Astrocyte (in vitro differentiated cells and primary cell): ENCODE measurements around the gene OLFM3. TPM values are rescaled to one million over a fixed set of nuclear protein-coding genes. Genes with fewer than 3 reads are reported as not detected.
A peak's percentile ranks its signal among the peaks of the same experiment; 100 is the strongest.

Experiments
- DNase-seq: peaks from one replicate; pipeline ENCODE4 v3.0.0-alpha.2; 2010; ENCODE audit warnings: low read depth
- FAIRE-seq: peaks from 2 replicates; lab custom pipeline; 2011; peaks lifted over from hg19 to GRCh38; lab: Jason Lieb, UNC
- H2AFZ ChIP-seq: 2 replicates; pipeline ENCODE4 v1.6.0; 2012; ENCODE audit warnings: low read depth, low read length, inconsistent platforms
- H3K27ac ChIP-seq: 2 replicates; pipeline ENCODE4 v1.5.1; 2011; ENCODE audit warnings: low read depth, low read length, inconsistent platforms
- H3K27me3 ChIP-seq: 2 replicates; pipeline ENCODE4 v1.6.0; 2011; ENCODE audit warnings: low read length, inconsistent platforms; ENCODE audit not compliant: insufficient read depth
- H3K36me3 ChIP-seq: 2 replicates; pipeline ENCODE4 v1.5.1; 2011; ENCODE audit warnings: low read length, inconsistent platforms; ENCODE audit not compliant: insufficient read depth
- H3K4me1 ChIP-seq: 2 replicates; pipeline ENCODE4 v1.5.1; 2011; ENCODE audit warnings: low read length, inconsistent platforms; ENCODE audit not compliant: insufficient read depth
- H3K4me2 ChIP-seq: 2 replicates; pipeline ENCODE4 v1.6.0; 2012; ENCODE audit warnings: low read length, inconsistent platforms
- H3K4me3 ChIP-seq: 2 replicates; pipeline ENCODE4 v1.5.1; 2011; ENCODE audit warnings: low read depth, mild to moderate bottlenecking, low read length, inconsistent platforms; ENCODE audit not compliant: insufficient read depth
- H3K79me2 ChIP-seq: 2 replicates; pipeline ENCODE4 v1.6.0; 2012; ENCODE audit warnings: mild to moderate bottlenecking, low read length, inconsistent platforms; ENCODE audit not compliant: insufficient read depth
- H3K9ac ChIP-seq: 2 replicates; pipeline ENCODE4 v1.6.0; 2012; ENCODE audit warnings: mild to moderate bottlenecking, low read length, inconsistent platforms
- H3K9me3 ChIP-seq: 2 replicates; pipeline ENCODE4 v1.5.1; 2012; ENCODE audit warnings: low read depth, mild to moderate bottlenecking, low read length, inconsistent platforms; ENCODE audit not compliant: insufficient read depth
- H4K20me1 ChIP-seq: 2 replicates; pipeline ENCODE4 v1.6.0; 2012; ENCODE audit warnings: low read length, inconsistent platforms; ENCODE audit not compliant: insufficient read depth
- H3K27ac Mint-ChIP-seq: one replicate; pipeline ENCODE4 v1.8.0; 2021; ENCODE audit warnings: mild to moderate bottlenecking, mixed read lengths; ENCODE audit not compliant: unreplicated experiment
- H3K27me3 Mint-ChIP-seq: one replicate; pipeline ENCODE4 v1.8.0; 2021; ENCODE audit warnings: low read depth, mixed read lengths; ENCODE audit not compliant: unreplicated experiment
- H3K36me3 Mint-ChIP-seq: one replicate; pipeline ENCODE4 v1.8.0; 2021; ENCODE audit warnings: low read depth, mixed read lengths; ENCODE audit not compliant: unreplicated experiment
- H3K4me1 Mint-ChIP-seq: one replicate; pipeline ENCODE4 v1.8.0; 2021; ENCODE audit warnings: low read depth, mixed read lengths; ENCODE audit not compliant: unreplicated experiment
- H3K4me3 Mint-ChIP-seq: one replicate; pipeline ENCODE4 v1.8.0; 2021; ENCODE audit warnings: mild to moderate bottlenecking, moderate library complexity, mixed read lengths; ENCODE audit not compliant: unreplicated experiment
- H3K9me3 Mint-ChIP-seq: one replicate; pipeline ENCODE4 v1.8.0; 2021; ENCODE audit warnings: mild to moderate bottlenecking, mixed read lengths; ENCODE audit not compliant: unreplicated experiment
- CTCF ChIP-seq: IDR thresholded peaks from 2 replicates; pipeline ENCODE4 v1.5.1; 2011; ENCODE audit warnings: low read depth, mild to moderate bottlenecking, inconsistent platforms, low read length, moderate library complexity; ENCODE audit not compliant: insufficient read depth
- EZH2 ChIP-seq: IDR thresholded peaks from 2 replicates; pipeline ENCODE4 v1.6.1; 2012; ENCODE audit warnings: mild to moderate bottlenecking, low read length, inconsistent platforms; ENCODE audit not compliant: insufficient read depth
- total RNA-seq: library from RNA; stranded (reverse); gene quantifications from 2 replicates; pipeline ENCODE4 v1.2.1, GENCODE V29; 2021

Gene OLFM3
- total RNA-seq, 1 donor from 2014 or later = 0.11 TPM

GRCh38 chr1:101826416-101826815 lies 170.3 kb downstream of the OLFM3 start:
- no peak overlapping the region for H3K27ac Mint-ChIP-seq
- H3K9me3 Mint-ChIP-seq = no peaks in the 10 kb centered on the region
- H3K4me1 ChIP-seq = no peaks in the 10 kb centered on the region
- no peak overlapping the region for H3K4me2 ChIP-seq
- no peaks in the 10 kb centered on the region for H3K9me3 ChIP-seq
- no peak overlapping the region for H3K4me3 ChIP-seq
- no peaks in the 10 kb centered on the region for H3K79me2 ChIP-seq
- no peak overlapping the region for H3K9ac ChIP-seq
- no peak overlapping the region for H3K27ac ChIP-seq
- FAIRE-seq (no peak), DNase-seq (no peak)
- no peaks in the 10 kb centered on the region for H3K4me1 Mint-ChIP-seq
- no peaks in the 10 kb centered on the region for H3K27me3 ChIP-seq
- no peaks in the 10 kb centered on the region for H3K36me3 ChIP-seq
- no peak overlapping the region for H2AFZ ChIP-seq
- no peaks in the 10 kb centered on the region for H3K36me3 Mint-ChIP-seq
- TF ChIP-seq EZH2 = no peak
- no peak for TF ChIP-seq CTCF
- H3K4me3 Mint-ChIP-seq = no peak overlapping the region
- peaks cover 2% of the 10 kb centered on the region for H3K27me3 Mint-ChIP-seq
- no peaks in the 10 kb centered on the region for H4K20me1 ChIP-seq

- Mint-ChIP-seq H3K9me3 (no peaks in the 10 kb centered on the region), H3K4me1 (no peaks in the 10 kb centered on the region), H3K27ac (no peak overlapping the region), H3K4me3 (no peak overlapping the region), H3K36me3 (no peaks in the 10 kb centered on the region), H3K27me3 (peaks cover 2% of the 10 kb centered on the region)
- no peaks in the 10 kb centered on the region for H3K79me2 ChIP-seq
- H3K4me3 ChIP-seq = no peak overlapping the region
- no peak overlapping the region for H3K9ac ChIP-seq
- no peak for FAIRE-seq
- H3K27me3 ChIP-seq = no peaks in the 10 kb centered on the region
- no peaks in the 10 kb centered on the region for H4K20me1 ChIP-seq
- no peak for DNase-seq
- H3K9me3 ChIP-seq = no peaks in the 10 kb centered on the region
- H3K4me2 ChIP-seq = no peak overlapping the region
- H3K36me3 ChIP-seq = no peaks in the 10 kb centered on the region
- H3K4me1 ChIP-seq = no peaks in the 10 kb centered on the region
- no peak overlapping the region for H3K27ac ChIP-seq
- H2AFZ ChIP-seq = no peak overlapping the region
- TF ChIP-seq EZH2 (no peak), CTCF (peak; percentile 25)
Measured at GRCh38 chr1:101820071-101820470, 176.7 kb downstream of the OLFM3 start.

- no peak overlapping the region for H3K4me2 ChIP-seq
- Mint-ChIP-seq H3K4me1 (peaks cover 1% of the 10 kb centered on the region), H3K27ac (no peak overlapping the region), H3K4me3 (no peak overlapping the region), H3K36me3 (no peaks in the 10 kb centered on the region), H3K9me3 (no peaks in the 10 kb centered on the region), H3K27me3 (no peaks in the 10 kb centered on the region)
- H3K4me1 ChIP-seq = no peaks in the 10 kb centered on the region
- H3K4me3 ChIP-seq = no peak overlapping the region
- no peaks in the 10 kb centered on the region for H3K79me2 ChIP-seq
- FAIRE-seq = no peak
- H3K9me3 ChIP-seq = no peaks in the 10 kb centered on the region
- TF ChIP-seq CTCF (no peak), EZH2 (no peak)
- H4K20me1 ChIP-seq = no peaks in the 10 kb centered on the region
- H3K27me3 ChIP-seq = no peaks in the 10 kb centered on the region
- DNase-seq = no peak
- H3K36me3 ChIP-seq = no peaks in the 10 kb centered on the region
- no peak overlapping the region for H3K9ac ChIP-seq
- no peak overlapping the region for H3K27ac ChIP-seq
- no peak overlapping the region for H2AFZ ChIP-seq
Measured at GRCh38 chr1:101816262-101816661, 180.5 kb downstream of the OLFM3 start.
